GM18526 (cell line): Measurements from ENCODE around the gene EIF4G3.

Source experiments
- POLR2A ChIP-seq: IDR thresholded peaks from 3 replicates; pipeline ENCODE4 v1.6.1; 2011; ENCODE audit not compliant: insufficient read length; ENCODE audit errors: extremely low read depth

The EIF4G3 gene

DNA sequence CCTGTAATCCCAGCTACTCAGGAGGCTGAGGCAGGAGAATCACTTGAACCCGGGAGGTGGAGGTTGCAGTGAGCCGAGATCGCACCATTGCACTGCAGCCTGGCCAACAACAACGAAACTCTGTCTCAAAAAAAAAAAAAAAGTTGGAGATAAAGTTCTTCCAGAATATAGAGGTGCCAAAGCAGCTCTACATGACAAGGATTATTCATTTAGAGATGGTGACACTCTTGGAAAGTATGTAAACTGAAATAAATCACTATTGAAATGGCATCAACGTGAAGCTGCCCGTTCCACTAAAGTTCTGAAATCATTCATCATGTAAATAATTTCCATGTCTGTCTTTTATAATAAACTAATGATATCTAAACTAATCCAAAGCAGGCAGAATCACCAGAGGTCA lies 14.9 kb downstream of the EIF4G3 start:
- TF ChIP-seq POLR2A = no peak

DNA sequence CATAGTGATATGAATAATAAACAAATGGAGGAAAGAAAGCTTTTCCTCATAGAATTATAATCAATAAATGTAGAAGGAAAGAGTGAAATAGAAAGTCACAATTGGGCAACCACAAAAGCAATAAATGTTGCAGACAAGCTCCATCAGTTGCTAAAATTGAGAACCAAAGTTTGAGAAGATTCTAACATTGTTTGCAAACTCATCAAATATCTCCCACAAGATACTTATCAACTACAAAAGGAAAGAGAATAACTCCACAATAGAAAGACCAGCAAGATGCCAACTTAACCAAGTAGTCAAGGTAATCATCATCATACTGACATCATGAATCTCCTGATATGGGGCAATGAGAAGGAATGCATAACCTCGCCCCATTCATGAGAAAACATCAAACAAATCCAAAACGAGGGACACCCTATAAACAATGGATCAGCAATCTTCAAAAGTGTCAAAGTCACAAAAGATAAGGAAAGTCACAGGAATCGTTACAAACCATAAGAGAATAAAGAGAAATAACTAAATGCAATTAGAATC lies 16.4 kb downstream of the EIF4G3 start:
- TF ChIP-seq POLR2A = no peak

DNA sequence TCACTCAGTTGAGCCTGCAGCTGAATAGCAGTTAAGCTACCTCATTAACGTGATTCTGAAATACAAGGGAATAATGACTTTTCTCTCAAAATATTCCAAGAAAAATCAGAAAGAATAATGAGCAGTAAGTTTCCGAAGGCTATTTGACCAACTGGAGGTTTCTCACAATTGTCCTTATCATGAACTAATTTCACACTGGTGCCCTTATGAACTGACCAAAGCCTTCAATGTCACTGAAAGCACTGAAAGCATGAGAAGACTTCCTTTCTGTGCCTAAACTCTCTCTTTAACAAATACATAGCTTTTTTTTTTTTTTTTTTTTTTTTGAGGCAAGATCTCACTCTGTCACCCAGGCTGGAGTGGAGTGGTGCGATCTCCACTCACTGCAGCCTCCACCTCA lies 18.8 kb downstream of the EIF4G3 start:
- no peak for TF ChIP-seq POLR2A

DNA sequence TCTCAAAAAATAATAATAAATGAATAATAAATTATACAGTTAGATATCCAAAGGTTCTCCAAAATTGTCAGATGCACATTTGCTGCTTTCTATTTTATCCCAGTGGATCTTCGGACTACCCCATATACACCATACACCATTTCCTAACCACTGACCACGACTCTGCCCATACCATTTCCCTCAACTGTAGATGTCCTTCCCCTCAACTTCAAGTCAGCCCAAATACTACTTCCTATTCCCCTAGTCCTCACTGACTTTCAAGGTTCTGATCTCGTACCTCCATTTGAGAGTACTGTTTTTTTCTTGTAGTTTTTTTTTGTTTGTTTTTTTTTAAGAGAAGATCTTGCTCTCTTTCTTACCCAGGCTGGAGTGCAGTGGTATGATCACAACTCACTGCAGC lies 19.6 kb downstream of the EIF4G3 start:
- TF ChIP-seq POLR2A = no peak

DNA sequence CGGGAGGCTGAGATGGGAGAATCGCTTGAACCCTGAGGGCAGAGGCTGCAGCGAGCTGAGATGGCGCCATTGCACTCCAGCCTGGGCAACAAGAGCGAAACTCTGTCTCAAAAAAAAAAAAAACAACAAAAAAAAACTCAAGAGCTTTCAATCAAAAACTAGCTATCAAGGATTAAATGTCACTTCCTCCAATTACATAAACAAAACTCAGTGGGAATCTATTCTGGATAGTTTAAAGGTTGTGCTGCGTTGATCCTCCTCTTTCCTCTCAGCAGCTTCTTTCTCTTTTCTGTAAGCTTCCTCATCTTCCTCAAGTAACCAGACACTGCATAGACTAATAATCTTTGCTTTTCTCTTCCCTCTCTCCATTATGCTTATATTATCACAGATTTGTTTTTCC lies 20.7 kb downstream of the EIF4G3 start:
- no peak for TF ChIP-seq POLR2A

DNA sequence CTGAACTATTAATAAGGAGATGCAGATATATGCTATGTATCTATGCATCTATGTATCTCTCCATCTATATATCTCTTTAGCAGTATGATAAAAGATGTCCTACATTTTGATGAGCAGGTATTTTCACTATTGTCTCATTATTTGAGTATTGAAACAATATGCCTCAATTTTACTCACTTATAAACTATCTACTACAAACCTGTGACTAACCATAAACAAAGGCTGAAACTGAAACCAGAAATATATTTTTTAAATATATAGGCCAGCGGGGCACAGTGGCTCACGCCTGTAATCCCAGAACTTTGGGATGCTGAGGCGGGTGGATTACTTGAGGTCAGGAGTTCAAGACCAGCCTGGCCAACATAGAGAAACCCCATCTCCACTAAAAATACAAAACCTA lies 22.0 kb downstream of the EIF4G3 start:
- TF ChIP-seq POLR2A = no peak

- TF ChIP-seq POLR2A = no peak
Measured at GRCh38 chr1:21153388-21153787, 23.3 kb downstream of the EIF4G3 start.

- no peak for TF ChIP-seq POLR2A
Measured at GRCh38 chr1:21152423-21153100, 24.1 kb downstream of the EIF4G3 start.

GRCh38 chr1:21149855-21150432 lies 26.8 kb downstream of the EIF4G3 start:
- TF ChIP-seq POLR2A = no peak

DNA sequence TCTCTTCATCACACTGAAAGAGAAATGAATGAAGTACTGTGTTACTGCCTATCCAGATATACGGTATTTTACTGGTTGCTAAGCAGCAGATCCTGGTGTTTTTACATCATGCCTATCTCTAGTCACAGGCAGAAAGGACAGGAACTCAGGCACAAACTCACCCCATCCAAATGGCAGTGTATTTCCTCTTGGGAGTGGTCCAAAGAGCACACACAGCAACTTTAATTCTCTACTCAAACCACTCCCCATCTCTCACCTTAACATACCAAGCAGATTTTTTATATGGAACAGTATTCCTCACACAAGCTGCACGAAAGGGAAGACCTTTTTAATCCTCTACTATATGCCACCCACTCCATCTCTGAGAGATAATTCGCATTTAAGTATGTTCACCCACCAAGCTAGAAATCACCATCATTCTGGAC lies 27.3 kb downstream of the EIF4G3 start:
- TF ChIP-seq POLR2A = no peak

DNA sequence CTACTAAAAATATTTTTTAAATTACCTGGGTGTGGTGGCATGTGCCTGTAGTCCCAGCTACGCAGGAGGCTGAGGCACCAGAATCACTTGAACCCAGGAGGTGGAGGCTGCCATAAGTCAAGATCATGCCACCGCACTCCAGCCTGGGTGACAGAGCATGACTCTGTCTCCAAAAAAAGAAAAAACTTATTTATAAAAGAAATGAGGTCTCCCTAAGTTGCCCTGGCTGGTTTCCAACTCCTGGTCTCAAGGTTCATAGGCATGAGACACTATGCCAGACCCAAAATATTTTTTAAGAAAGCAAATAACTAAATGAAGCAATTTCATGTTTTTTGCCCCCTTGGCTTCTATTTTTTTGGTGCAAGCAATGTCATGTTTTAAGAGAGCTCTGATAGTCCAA lies 32.9 kb downstream of the EIF4G3 start:
- no peak for TF ChIP-seq POLR2A

DNA sequence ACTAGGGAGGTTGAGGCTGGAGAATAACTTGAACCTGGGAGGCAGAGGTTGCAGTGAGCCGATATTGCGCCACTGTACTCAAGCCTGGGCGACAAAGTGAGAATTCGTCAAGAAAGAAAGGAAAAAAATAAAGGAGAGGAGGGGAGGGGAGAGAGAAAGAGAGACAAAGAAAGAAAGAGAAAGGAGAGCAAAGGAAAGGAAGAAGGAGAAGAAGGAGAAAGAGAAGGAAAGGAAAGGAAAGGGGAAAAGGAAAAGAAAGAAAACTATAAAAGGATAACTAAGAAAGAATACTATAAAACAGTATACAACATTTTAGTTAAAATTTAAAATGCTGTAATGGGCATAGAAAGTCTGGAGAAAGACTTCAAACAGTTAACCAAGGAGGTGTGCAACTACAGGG lies 33.6 kb downstream of the EIF4G3 start:
- no peak for TF ChIP-seq POLR2A

- TF ChIP-seq POLR2A = no peak
Measured at GRCh38 chr1:21141030-21141429, 35.7 kb downstream of the EIF4G3 start.

- TF ChIP-seq POLR2A = no peak
Measured at GRCh38 chr1:21139601-21140000, 37.1 kb downstream of the EIF4G3 start.

DNA sequence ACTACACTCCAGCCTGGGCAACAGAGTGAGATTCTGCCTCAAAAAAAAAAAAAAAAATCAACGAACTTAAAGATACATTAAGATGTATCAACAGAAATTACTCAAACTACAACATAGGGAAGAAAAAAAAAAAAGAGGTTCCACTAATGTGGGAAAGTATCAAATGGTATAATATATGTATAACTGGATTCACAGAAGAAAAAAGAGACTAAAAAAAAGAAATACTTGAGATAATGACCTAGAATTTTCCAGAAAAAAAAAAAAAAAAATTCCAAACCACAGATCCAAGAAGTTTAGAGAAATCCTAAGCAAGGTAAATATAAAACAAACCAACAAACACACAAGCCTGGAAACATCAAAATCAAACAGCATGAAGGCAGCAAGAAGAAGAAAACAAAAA lies 45.5 kb downstream of the EIF4G3 start:
- TF ChIP-seq POLR2A = no peak

GRCh38 chr1:21129407-21129806 lies 47.3 kb downstream of the EIF4G3 start:
- TF ChIP-seq POLR2A = no peak

- TF ChIP-seq POLR2A = no peak
Measured at GRCh38 chr1:21126324-21126723, 50.4 kb downstream of the EIF4G3 start.

DNA sequence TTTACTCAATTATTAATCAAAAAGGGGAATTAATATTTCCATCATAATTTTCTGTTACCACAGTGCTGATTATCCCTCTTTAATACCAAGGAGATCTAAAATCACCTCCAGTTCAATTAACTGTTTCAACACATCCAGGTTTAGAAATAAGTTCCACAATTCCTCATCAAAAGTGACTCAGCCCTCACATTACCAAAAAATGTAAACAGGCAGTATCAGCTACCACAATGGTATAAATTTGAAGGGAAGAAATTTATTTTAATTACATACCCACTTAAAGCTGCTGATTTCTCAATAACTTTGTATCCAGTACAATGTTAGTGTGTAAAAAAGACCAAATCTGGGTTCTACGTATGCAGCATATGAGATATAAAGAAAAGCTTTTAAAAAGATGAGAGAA lies 51.9 kb downstream of the EIF4G3 start:
- TF ChIP-seq POLR2A = no peak
